Endothelial cell (in vitro differentiated cells): Measurements from ENCODE around the gene TOP3A. TPM values are rescaled to one million over a fixed set of nuclear protein-coding genes. Genes with fewer than 3 reads are reported as not detected.

Experiments
- DNase-seq: peaks from one replicate; pipeline ENCODE4 v3.0.0; 2021; ENCODE audit warnings: low spot score
- H3K27ac Mint-ChIP-seq: one replicate; pipeline ENCODE4 v1.8.0; 2021; ENCODE audit warnings: mixed read lengths, inconsistent platforms; ENCODE audit not compliant: unreplicated experiment
- H3K27me3 Mint-ChIP-seq: one replicate; pipeline ENCODE4 v1.8.0; 2021; ENCODE audit warnings: mild to moderate bottlenecking, moderate library complexity, mixed read lengths, inconsistent platforms; ENCODE audit not compliant: unreplicated experiment
- H3K36me3 Mint-ChIP-seq: one replicate; pipeline ENCODE4 v1.8.0; 2021; ENCODE audit warnings: mild to moderate bottlenecking, low read depth, mixed read lengths, inconsistent platforms; ENCODE audit not compliant: unreplicated experiment
- H3K4me1 Mint-ChIP-seq: one replicate; pipeline ENCODE4 v1.8.0; 2021; ENCODE audit warnings: mild to moderate bottlenecking, mixed read lengths, inconsistent platforms; ENCODE audit not compliant: unreplicated experiment
- H3K4me3 Mint-ChIP-seq: one replicate; pipeline ENCODE4 v1.8.0; 2021; ENCODE audit warnings: mild to moderate bottlenecking, mixed read lengths, inconsistent platforms; ENCODE audit not compliant: unreplicated experiment
- H3K9me3 Mint-ChIP-seq: one replicate; pipeline ENCODE4 v1.8.0; 2021; ENCODE audit warnings: mixed read lengths, inconsistent platforms; ENCODE audit not compliant: unreplicated experiment
- CTCF ChIP-seq: fragments of 200-600 bp; sonication (generic); IDR thresholded peaks from one replicate; pipeline ENCODE4 v1.5.0; 2021; ENCODE audit warnings: antibody characterized with exemption; ENCODE audit not compliant: unreplicated experiment
- long read RNA-seq: library from polyadenylated mRNA; unstranded; transcript quantifications from one replicate; pipeline ENCODE4 v2.0.0, GENCODE V29; 2020; ENCODE audit not compliant: unreplicated experiment
- total RNA-seq: library from RNA; stranded (reverse); fragmentation: NEBNext Ultra II Directional; extraction: Animal tissue kit (Norgen Biotek cat#: 25700); gene quantifications from one replicate; pipeline ENCODE4 v1.2.1, GENCODE V29; 2021; ENCODE audit not compliant: unreplicated experiment

The TOP3A gene, protein sequence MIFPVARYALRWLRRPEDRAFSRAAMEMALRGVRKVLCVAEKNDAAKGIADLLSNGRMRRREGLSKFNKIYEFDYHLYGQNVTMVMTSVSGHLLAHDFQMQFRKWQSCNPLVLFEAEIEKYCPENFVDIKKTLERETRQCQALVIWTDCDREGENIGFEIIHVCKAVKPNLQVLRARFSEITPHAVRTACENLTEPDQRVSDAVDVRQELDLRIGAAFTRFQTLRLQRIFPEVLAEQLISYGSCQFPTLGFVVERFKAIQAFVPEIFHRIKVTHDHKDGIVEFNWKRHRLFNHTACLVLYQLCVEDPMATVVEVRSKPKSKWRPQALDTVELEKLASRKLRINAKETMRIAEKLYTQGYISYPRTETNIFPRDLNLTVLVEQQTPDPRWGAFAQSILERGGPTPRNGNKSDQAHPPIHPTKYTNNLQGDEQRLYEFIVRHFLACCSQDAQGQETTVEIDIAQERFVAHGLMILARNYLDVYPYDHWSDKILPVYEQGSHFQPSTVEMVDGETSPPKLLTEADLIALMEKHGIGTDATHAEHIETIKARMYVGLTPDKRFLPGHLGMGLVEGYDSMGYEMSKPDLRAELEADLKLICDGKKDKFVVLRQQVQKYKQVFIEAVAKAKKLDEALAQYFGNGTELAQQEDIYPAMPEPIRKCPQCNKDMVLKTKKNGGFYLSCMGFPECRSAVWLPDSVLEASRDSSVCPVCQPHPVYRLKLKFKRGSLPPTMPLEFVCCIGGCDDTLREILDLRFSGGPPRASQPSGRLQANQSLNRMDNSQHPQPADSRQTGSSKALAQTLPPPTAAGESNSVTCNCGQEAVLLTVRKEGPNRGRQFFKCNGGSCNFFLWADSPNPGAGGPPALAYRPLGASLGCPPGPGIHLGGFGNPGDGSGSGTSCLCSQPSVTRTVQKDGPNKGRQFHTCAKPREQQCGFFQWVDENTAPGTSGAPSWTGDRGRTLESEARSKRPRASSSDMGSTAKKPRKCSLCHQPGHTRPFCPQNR
- 39.2 TPM for total RNA-seq
- long read RNA-seq, full-length matches to known transcripts = 2 of 2 reads
- long read RNA-seq, partial matches to known transcripts = 0 of 2 reads
- long read RNA-seq, other reads (novel, unspliced or antisense) = 0 of 2 reads

DNA sequence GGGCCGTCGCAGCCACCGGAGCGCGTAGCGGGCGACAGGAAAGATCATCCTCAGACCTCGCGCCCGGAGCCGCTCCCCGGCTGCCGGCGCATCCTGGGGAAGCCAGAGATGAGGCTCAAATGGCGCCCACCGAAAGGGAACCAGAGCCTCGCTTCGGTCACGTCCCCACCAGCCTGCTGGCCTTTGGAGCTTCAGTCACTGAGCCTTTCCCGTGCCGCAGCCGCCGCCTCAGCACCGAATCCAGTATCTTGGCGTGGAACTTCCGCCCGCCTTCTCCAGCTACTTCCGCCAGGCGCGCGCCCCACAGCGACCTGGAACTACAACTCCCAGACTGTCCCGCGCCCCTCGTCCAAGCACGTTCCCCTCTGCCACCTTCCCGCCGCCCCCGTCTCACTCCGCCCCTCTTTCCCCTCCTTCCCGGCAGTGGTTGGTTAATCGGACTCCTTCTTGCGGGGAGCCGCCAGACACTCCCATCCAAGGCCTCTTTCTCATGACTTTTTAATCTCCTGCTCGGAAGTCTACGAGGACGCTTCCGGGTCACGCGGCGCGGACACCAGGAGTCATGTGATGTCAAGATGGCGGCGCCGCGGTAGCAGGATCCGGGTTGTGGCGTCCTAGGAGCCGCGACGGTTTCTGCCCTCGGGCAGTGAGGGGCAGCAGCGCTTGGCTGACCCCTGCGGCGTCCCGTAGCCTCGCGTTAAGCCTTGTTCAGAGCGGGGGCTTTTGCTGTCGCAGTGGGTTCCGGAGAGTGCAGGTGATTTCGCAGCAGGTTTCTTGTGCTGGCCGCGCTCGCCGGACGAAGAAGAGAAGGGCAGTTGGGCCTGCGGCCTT is at the start of gene TOP3A, which contains the start of gene SMCR8:
TOP3A (minus strand) TSS at position 264 of the 831 bp plus-strand sequence; CDS start at position 48, 216 bp downstream.
SMCR8 (plus strand) TSS at position 563 of the 831 bp plus-strand sequence. CDS start 497 bp downstream, outside the sequence.
- H3K27me3 Mint-ChIP-seq = peaks cover 11% of the 10 kb centered on the region
- H3K36me3 Mint-ChIP-seq = peaks cover 18% of the 10 kb centered on the region
- no peaks in the 10 kb centered on the region for H3K9me3 Mint-ChIP-seq
- no peak for TF ChIP-seq CTCF
- H3K27ac Mint-ChIP-seq = peak within 1 kb of the TSS; percentile 99
- peak within 1 kb of the TSS; percentile 99 for H3K4me3 Mint-ChIP-seq
- DNase-seq = peak; percentile 93
- peaks cover 51% of the 10 kb centered on the region for H3K4me1 Mint-ChIP-seq

- H3K4me3 Mint-ChIP-seq = no peak overlapping the region
- H3K4me1 Mint-ChIP-seq = peaks cover 7% of the 10 kb centered on the region
- no peaks in the 10 kb centered on the region for H3K9me3 Mint-ChIP-seq
- no peaks in the 10 kb centered on the region for H3K27me3 Mint-ChIP-seq
- TF ChIP-seq CTCF = no peak
- DNase-seq = no peak
- H3K27ac Mint-ChIP-seq = no peak overlapping the region
- no peaks in the 10 kb centered on the region for H3K36me3 Mint-ChIP-seq
Measured at GRCh38 chr17:18364166-18364565, 49.4 kb upstream of the TOP3A start.

DNA sequence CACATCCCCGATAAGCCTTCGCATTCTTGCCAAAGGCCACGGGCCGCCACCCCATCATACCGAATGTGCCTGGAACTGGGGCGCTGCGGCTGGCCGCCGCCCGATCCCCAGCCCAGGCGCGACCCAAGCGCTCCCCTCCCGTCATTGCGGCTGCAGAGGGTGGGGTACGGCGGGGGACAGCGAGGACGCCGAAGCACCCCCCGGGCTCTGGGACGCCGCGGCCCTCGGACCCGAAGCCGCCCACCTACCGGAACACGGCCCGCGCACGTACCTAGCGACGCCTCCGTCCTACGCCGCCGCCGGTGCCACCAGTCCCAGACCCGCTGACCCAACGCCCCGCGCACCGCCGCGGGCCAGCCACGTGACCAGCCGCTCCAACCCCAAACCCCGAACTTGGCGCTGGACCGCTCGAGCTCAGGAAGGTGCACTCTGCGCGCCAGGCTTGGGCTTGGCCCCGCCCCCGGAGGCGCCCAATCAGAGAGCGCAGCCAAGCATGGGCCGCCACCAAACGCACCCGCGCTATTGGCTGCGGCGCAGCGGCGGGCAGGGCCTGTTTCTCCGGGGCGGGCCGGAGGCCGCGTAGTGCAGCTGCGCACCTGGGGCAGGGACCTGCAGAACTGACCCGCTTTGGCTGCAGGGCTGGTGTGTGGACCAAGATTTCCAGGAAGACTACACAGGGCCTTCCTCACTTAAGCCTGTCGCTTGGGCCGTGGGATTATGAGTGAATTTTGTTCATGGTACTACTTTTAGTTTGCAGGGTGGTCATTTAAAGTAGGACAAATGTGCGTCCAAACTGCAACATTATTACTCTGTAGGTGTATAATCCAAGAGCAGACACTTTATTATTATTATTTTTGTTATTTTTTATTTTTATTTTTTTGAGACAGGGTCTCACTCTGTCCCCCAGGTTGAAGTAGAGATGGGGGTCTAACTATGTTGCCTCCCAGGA is 48.6 kb upstream of the TOP3A start, which contains the start of gene SHMT1:
SHMT1 (minus strand) TSS at position 450 of the 949 bp plus-strand sequence. CDS start 7,569 bp downstream, outside the sequence.
- DNase-seq = peak; percentile 91
- Mint-ChIP-seq H3K27me3 (no peaks in the 10 kb centered on the region), H3K4me3 (peak within 1 kb of the TSS; percentile 93), H3K36me3 (no peaks in the 10 kb centered on the region), H3K9me3 (no peaks in the 10 kb centered on the region), H3K27ac (peak within 1 kb of the TSS; percentile 36), H3K4me1 (peaks cover 7% of the 10 kb centered on the region)
- TF ChIP-seq CTCF = no peak

- peak; percentile 11 for DNase-seq
Measured at GRCh38 chr17:18362698-18363100, 47.9 kb upstream of the TOP3A start.

More at GRCh38 chr17:18362698-18363100, 47.9 kb upstream of the TOP3A start:
- Mint-ChIP-seq H3K36me3 (no peaks in the 10 kb centered on the region), H3K27ac (peak overlapping the region; percentile 36), H3K9me3 (no peaks in the 10 kb centered on the region), H3K4me1 (peaks cover 7% of the 10 kb centered on the region), H3K4me3 (peak overlapping the region; percentile 93), H3K27me3 (no peaks in the 10 kb centered on the region)
- no peak for TF ChIP-seq CTCF
